ENCODE data around the gene FGFR1OP2.

Gene FGFR1OP2

DNA sequence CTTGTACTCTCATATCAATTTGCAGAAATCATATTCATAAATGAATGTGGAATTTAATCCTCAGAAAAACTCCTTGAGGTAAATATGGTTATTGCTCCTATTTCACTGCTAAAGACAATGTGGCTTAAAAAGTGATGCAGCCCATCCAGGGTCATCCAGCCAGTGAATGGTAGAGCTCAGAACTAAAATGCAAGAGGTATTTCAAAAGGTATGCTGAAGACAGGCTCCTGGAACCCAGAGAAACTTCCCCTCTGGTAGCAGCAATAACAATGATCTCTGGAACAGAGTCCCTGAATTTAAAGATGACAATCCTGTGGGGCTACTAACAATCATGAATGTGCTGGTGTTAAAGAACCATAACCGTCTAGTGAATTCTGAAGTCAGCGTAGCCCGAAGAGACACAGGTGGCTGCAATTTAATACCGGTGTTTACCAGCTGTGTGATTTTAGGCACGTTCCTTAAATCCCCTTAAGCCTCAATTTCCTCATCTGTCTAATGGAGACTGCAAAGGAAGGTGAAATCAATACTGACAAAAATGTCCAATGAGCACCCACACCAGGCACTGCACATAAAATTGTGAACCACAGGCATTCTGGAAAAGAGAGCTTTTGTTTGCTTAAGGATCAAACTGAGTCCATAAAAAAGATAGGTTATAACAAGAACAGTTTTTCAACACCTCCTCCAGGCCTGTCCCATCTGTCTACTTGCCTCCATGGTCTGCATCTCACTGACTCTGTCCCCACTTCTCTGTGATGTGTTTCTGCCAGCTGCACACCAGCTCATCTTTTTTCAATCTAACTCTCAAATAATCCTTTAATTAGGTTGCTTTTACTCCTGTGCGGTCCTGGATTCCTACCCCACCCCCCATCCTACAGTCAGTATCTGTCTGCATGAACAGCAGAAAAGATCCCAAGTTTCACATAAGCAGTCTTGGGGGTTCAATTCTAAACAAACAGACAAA, 65.4 kb downstream of the FGFR1OP2 start:
- no peak for DNase-seq (ENCODE audit: low read depth in 2 of 2)

- DNase-seq (ENCODE audit: low read depth in 2 of 2): no peak
These were observed 67.2 kb downstream of the FGFR1OP2 start for GRCh38 chr12:27005495-27005894.

DNA sequence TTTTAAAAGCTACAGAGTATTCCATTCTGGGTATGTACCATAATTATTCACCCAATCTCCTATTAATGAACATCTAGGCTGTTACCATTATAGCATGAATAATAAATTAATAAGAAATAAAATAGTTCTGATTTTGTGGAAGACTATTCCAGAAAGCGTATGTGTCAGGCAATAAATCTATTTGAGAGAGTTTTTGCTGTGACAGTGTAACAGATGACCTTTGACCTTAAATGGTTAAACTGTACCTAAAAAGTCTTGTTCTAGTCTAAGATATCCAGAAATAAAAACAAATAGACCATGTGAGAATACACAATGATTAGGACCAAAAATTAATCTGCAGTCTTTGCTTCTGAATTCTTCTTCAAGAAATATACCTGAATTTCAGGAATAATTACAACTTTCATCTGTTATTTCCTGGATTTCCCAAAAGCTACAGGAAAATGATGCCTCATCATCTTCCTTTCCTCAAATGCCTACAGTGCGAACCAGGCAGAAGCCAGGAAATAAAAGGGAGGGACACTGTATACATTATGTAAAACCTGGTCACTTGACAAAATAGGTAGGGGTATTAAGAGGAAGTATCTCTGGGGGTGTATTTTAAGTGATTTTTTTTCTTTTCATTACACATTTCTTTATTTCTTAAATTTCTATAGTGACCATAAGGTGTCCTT, 68.7 kb downstream of the FGFR1OP2 start:
- DNase-seq (ENCODE audit: low read depth in 2 of 2): no peak

- no peak for DNase-seq (ENCODE audit: low read depth in 2 of 2)
These were observed 69.8 kb downstream of the FGFR1OP2 start for GRCh38 chr12:27008081-27008480.

GRCh38 chr12:27009881-27010301, 71.6 kb downstream of the FGFR1OP2 start:
- no peak for DNase-seq (ENCODE audit: low read depth in 2 of 2)

- DNase-seq (ENCODE audit: low read depth in 2 of 2): no peak
These were observed 74.1 kb downstream of the FGFR1OP2 start for GRCh38 chr12:27012239-27012981.

DNA sequence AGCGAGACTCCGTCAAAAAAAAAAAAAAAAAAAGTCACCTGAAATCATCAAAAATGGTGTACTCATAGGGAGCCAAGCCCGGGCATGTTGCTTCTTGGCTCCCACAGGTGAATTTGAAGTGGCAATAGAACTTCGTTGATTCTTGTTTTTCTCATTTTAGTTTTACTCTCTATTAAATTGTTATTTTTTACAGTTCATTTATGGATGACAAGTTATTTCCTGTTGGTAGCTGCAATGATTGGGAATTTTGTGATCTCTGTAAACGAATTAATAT, 74.6 kb downstream of the FGFR1OP2 start:
- no peak for DNase-seq (ENCODE audit: low read depth in 2 of 2)

DNA sequence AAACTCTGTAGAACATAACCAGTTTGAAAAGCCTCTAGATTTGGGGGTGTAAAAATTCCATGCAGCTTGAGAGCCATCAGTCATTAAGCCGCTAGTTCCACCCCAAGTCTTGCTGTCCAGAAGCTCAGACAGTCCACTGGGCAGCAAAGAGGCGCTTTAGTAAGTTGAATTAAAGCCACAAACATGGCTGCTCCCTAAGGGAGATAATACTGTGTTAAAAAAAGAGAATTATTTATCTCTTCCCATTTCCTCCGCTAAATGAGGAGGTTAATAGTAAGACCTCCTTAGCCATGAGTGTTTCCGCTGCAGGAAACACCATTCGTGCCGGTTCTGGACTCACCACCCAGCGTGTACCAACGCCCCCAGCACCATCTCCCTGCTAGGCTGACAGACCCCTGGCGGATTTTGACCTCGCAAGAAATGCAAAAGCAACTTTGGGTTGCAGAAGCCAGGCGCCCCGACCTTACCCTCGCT, 75.4 kb downstream of the FGFR1OP2 start:
- DNase-seq (ENCODE audit: low read depth in 2 of 2): peak in 1 of 2 donors; percentile 16

- peak; percentile 90 for DNase-seq (ENCODE audit: low read depth in 2 of 2)
These were observed 76.0 kb downstream of the FGFR1OP2 start, which contains the start of gene TM7SF3 for GRCh38 chr12:27014085-27014858. Gene TM7SF3 (minus strand): TSS chr12:27014384. CDS start chr12:27014168, 216 bp downstream.

- no peak for DNase-seq (ENCODE audit: low read depth in 2 of 2)
These were observed 76.8 kb downstream of the FGFR1OP2 start for GRCh38 chr12:27014859-27015729.

- DNase-seq (ENCODE audit: low read depth in 2 of 2): no peak
These were observed 77.4 kb downstream of the FGFR1OP2 start for GRCh38 chr12:27015730-27016076.
